HEK293T (cell line): ENCODE measurements around the gene ANP32A.

Experiments used
- CTCF ChIA-PET: fragments of 350-600 bp; formaldehyde crosslinking; extraction: SDS; loops from one replicate; lab custom pipeline; 2021; ENCODE audit warnings: antibody characterized with exemption, inconsistent platforms; lab: Yijun Ruan, JAX
- POLR2A ChIA-PET: fragments of 350-600 bp; formaldehyde crosslinking; extraction: SDS; loops from one replicate; lab custom pipeline; 2020; ENCODE audit warnings: antibody characterized with exemption, inconsistent platforms; lab: Yijun Ruan, JAX
- DNase-seq: peaks from one replicate; pipeline ENCODE4 v3.0.0; 2012; ENCODE audit warnings: mixed read lengths; ENCODE audit errors: extremely low spot score
- ARNT ChIP-seq: fragments of 450-650 bp; IDR thresholded peaks from 2 replicates; pipeline ENCODE4 v1.6.1; 2017; ENCODE audit warnings: mild to moderate bottlenecking
- BHLHE40 ChIP-seq: fragments of 450-650 bp; IDR thresholded peaks from 2 replicates; pipeline ENCODE4 v1.6.1; 2016; ENCODE audit warnings: mild to moderate bottlenecking, moderate library complexity, borderline replicate concordance
- CTBP1 ChIP-seq: fragments of 450-650 bp; IDR thresholded peaks from 2 replicates; pipeline ENCODE4 v1.6.1; 2016; ENCODE audit warnings: borderline replicate concordance
- ELF4 ChIP-seq: fragments of 450-650 bp; IDR thresholded peaks from 2 replicates; pipeline ENCODE4 v1.6.1; 2017; ENCODE audit warnings: antibody characterized with exemption
- FOXA1 ChIP-seq: fragments of 450-650 bp; IDR thresholded peaks from 2 replicates; pipeline ENCODE4 v1.6.1; 2016; ENCODE audit warnings: mild to moderate bottlenecking
- FOXK2 ChIP-seq: fragments of 450-650 bp; IDR thresholded peaks from 2 replicates; pipeline ENCODE4 v1.6.1; 2016; ENCODE audit warnings: mild to moderate bottlenecking
- FOXM1 ChIP-seq: fragments of 450-650 bp; IDR thresholded peaks from 2 replicates; pipeline ENCODE4 v1.6.1; 2017; ENCODE audit warnings: mild to moderate bottlenecking, borderline replicate concordance
- HDGF ChIP-seq: fragments of 450-650 bp; IDR thresholded peaks from 2 replicates; pipeline ENCODE4 v1.6.1; 2017; ENCODE audit warnings: antibody characterized with exemption, borderline replicate concordance
- L3MBTL2 ChIP-seq: fragments of 450-650 bp; conservative IDR thresholded peaks from 2 replicates; pipeline ENCODE4 v1.6.1; 2016; ENCODE audit warnings: mild to moderate bottlenecking
- LEF1 ChIP-seq: fragments of 450-650 bp; IDR thresholded peaks from 2 replicates; pipeline ENCODE4 v1.6.1; 2017; ENCODE audit warnings: mild to moderate bottlenecking, borderline replicate concordance
- NFRKB ChIP-seq: fragments of 450-650 bp; IDR thresholded peaks from 2 replicates; pipeline ENCODE4 v1.6.1; 2016; ENCODE audit warnings: mild to moderate bottlenecking, moderate library complexity
- PKNOX1 ChIP-seq: fragments of 450-650 bp; IDR thresholded peaks from 2 replicates; pipeline ENCODE4 v1.6.1; 2016
- SP1 ChIP-seq: fragments of 450-650 bp; IDR thresholded peaks from 2 replicates; pipeline ENCODE4 v1.6.1; 2017
- SUZ12 ChIP-seq: fragments of 450-650 bp; IDR thresholded peaks from 2 replicates; pipeline ENCODE4 v1.6.1; 2016; ENCODE audit warnings: mild to moderate bottlenecking
- TARDBP ChIP-seq: fragments of 450-650 bp; IDR thresholded peaks from 2 replicates; pipeline ENCODE4 v1.6.1; 2016
- ZNF384 ChIP-seq: fragments of 450-650 bp; IDR thresholded peaks from 2 replicates; pipeline ENCODE4 v1.6.1; 2016

Gene ANP32A

GRCh38 chr15:68781766-68782588 is 38.7 kb downstream of the ANP32A start:
- ChIA-PET POLR2A (no interaction called here), CTCF (interaction anchor here (0.6 to 3.8 kb wide), 3 partner anchors 12 to 94 kb away, joined by 3 to 18 read pairs (median 4); no protein-coding TSS in a partner anchor)
- DNase-seq: no peak
- no peak for TF ChIP-seq SUZ12
- no peak for TF ChIP-seq L3MBTL2
- TF ChIP-seq LEF1: no peak
- no peak for TF ChIP-seq FOXM1
- TF ChIP-seq ARNT: no peak

GRCh38 chr15:68781217-68781616 is 39.5 kb downstream of the ANP32A start:
- no peak for TF ChIP-seq FOXK2
- no peak for TF ChIP-seq FOXM1
- no peak for TF ChIP-seq BHLHE40
- TF ChIP-seq HDGF: no peak
- no peak for TF ChIP-seq TARDBP
- TF ChIP-seq LEF1: no peak
- no peak for TF ChIP-seq FOXA1
- TF ChIP-seq ZNF384: no peak
- TF ChIP-seq PKNOX1: no peak
- no peak for TF ChIP-seq CTBP1
- no peak for DNase-seq
- CTCF ChIA-PET: interaction anchor here (3.8 kb wide), 1 partner anchor 95 kb away, joined by 18 read pairs; no protein-coding TSS in a partner anchor
- POLR2A ChIA-PET: no interaction called here

- no peak for TF ChIP-seq NFRKB
- TF ChIP-seq ARNT: no peak
- no peak for TF ChIP-seq CTBP1
- no peak for TF ChIP-seq FOXM1
- no peak for TF ChIP-seq BHLHE40
- no peak for TF ChIP-seq SP1
- no peak for TF ChIP-seq PKNOX1
- no peak for TF ChIP-seq ZNF384
- TF ChIP-seq SUZ12: no peak
- TF ChIP-seq TARDBP: no peak
- TF ChIP-seq L3MBTL2: no peak
- ChIA-PET POLR2A (interaction anchor here (1.5 kb wide), 1 partner anchor 40 kb away, joined by 5 read pairs; no protein-coding TSS in a partner anchor), CTCF (interaction anchor here (1.2 to 1.8 kb wide), 2 partner anchors 15 to 96 kb away, joined by 3 to 7 read pairs; no protein-coding TSS in a partner anchor)
- DNase-seq: no peak
Observed at GRCh38 chr15:68778876-68779275, 41.8 kb downstream of the ANP32A start.

- ChIA-PET POLR2A (no interaction called here), CTCF (no interaction called here)
- TF ChIP-seq ARNT (no peak), BHLHE40 (no peak), SUZ12 (no peak), L3MBTL2 (no peak), HDGF (no peak), FOXA1 (no peak), FOXK2 (no peak), ELF4 (no peak), PKNOX1 (no peak), FOXM1 (no peak), SP1 (no peak), LEF1 (no peak), TARDBP (no peak), NFRKB (no peak), ZNF384 (no peak), CTBP1 (no peak)
- no peak for DNase-seq
Observed at GRCh38 chr15:68776477-68777270, 44.0 kb downstream of the ANP32A start.

GRCh38 chr15:68775671-68776476 is 44.8 kb downstream of the ANP32A start:
- CTCF ChIA-PET: interaction anchor here (0.6 to 0.8 kb wide), 2 partner anchors 100 to 219 kb away, joined by 3 to 4 read pairs; no protein-coding TSS in a partner anchor
- DNase-seq: no peak
- TF ChIP-seq FOXA1: no peak
- TF ChIP-seq PKNOX1: no peak
- no peak for TF ChIP-seq ELF4
- no peak for TF ChIP-seq ZNF384
- TF ChIP-seq CTBP1: no peak
- no peak for TF ChIP-seq SP1
- TF ChIP-seq LEF1: no peak
- TF ChIP-seq HDGF: no peak
- no peak for TF ChIP-seq ARNT
- no peak for TF ChIP-seq TARDBP
- no peak for TF ChIP-seq SUZ12
- no peak for TF ChIP-seq FOXK2
- TF ChIP-seq L3MBTL2: no peak
- TF ChIP-seq FOXM1: no peak
- TF ChIP-seq BHLHE40: no peak
- no peak for TF ChIP-seq NFRKB
- POLR2A ChIA-PET: no interaction called here
